NCI-H345 treated with DMSO at 0.1 percent for 48 hours (cell line): ENCODE data around the gene ARHGAP33.

Experiments used
- DNase-seq: peaks from one replicate; lab custom pipeline; 2025; ENCODE audit not compliant: unreplicated experiment; lab: John Stamatoyannopoulos, UW

ARHGAP33 gene

GRCh38 chr19:35776102-35776788 is 881 bp downstream of the ARHGAP33 start:
- no peak for DNase-seq

GRCh38 chr19:35777086-35777841 is 1.9 kb downstream of the ARHGAP33 start:
- DNase-seq = no peak

- no peak for DNase-seq
Measured at GRCh38 chr19:35777961-35778360, 2.6 kb downstream of the ARHGAP33 start.

GRCh38 chr19:35779033-35779432 is 3.7 kb downstream of the ARHGAP33 start:
- DNase-seq = no peak

GRCh38 chr19:35780058-35780457 is 4.7 kb downstream of the ARHGAP33 start:
- no peak for DNase-seq

GRCh38 chr19:35780717-35781116 is 5.4 kb downstream of the ARHGAP33 start:
- DNase-seq = no peak

GRCh38 chr19:35781650-35782049 is 6.3 kb downstream of the ARHGAP33 start:
- no peak for DNase-seq

GRCh38 chr19:35782589-35782988 is 7.2 kb downstream of the ARHGAP33 start:
- no peak for DNase-seq

GRCh38 chr19:35783469-35784434 is 8.4 kb downstream of the ARHGAP33 start:
- no peak for DNase-seq

GRCh38 chr19:35784503-35785338 is 9.4 kb downstream of the ARHGAP33 start:
- DNase-seq = no peak

GRCh38 chr19:35785339-35785627 is 9.9 kb downstream of the ARHGAP33 start:
- no peak for DNase-seq

GRCh38 chr19:35786299-35787160 is 11.2 kb downstream of the ARHGAP33 start:
- DNase-seq = no peak

GRCh38 chr19:35787227-35787799 is 11.9 kb downstream of the ARHGAP33 start:
- no peak for DNase-seq

- DNase-seq = no peak
Measured at GRCh38 chr19:35788205-35788960, 13.0 kb downstream of the ARHGAP33 start.

GRCh38 chr19:35789195-35789977 is 14.0 kb downstream of the ARHGAP33 start:
- DNase-seq = no peak

GRCh38 chr19:35789978-35790944 is 14.9 kb downstream of the ARHGAP33 start:
- DNase-seq = no peak
